HK-2 (cell line): Measurements from ENCODE around the gene PARD3.
A peak's percentile ranks its signal among the peaks of the same experiment; 100 is the strongest.
"Not testable (repeated sequence)": the region's sequence is repeated elsewhere in the genome, so short reads cannot be mapped to it uniquely, and the experiment has no call there.

Experiments
- DNase-seq: peaks from one replicate; pipeline ENCODE4 v3.0.0-alpha.2; 2018; ENCODE audit not compliant: unreplicated experiment

PARD3 gene

DNA sequence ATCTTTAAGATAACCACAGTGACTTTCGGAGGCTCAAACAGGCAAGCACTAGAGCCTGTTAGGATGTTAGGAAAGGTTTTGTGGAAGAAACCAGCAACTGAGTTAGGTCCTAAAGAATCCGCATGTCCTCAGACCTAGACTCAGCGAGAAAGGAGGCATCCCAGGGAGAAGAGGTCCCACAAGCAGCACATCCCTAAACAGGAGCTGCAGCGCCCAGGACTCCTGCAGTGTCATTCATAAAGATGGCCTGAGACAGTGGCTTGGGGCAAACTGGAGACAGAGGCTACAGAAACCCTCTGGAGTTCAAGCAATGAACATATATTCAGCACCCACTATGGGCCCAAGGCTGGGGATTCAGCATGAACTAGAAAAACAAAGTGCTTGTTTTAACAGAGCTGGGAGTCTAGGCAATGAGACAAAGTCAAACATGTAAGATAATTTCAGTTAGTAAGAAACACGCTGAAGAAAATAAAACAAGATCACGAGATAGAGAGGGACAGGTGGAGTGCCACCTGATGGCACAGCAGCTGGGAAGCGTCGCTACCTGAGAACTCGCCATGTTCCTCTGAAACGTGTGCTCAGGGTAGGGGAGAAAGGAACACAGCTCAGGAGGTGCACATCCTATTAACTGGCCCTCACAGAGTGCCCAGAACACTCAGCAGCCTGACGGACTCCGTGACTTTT, 48.1 kb downstream of the PARD3 start:
- no peak for DNase-seq

DNA sequence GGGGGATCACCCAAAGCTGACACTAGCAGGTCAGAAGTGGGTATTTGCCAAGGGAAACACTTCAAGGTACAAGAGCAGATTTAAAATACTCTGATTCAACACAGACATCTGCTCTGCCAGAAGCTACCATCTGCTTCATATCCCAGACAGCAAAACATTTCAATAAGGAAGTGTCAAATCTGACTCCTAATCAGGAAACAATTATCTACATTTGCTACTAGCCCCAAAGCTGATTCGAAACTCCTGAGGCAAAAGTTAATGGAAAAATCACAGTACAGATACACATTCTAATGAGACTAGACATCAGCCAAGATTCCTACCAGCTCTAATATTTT, 48.9 kb downstream of the PARD3 start:
- DNase-seq = no peak

DNA sequence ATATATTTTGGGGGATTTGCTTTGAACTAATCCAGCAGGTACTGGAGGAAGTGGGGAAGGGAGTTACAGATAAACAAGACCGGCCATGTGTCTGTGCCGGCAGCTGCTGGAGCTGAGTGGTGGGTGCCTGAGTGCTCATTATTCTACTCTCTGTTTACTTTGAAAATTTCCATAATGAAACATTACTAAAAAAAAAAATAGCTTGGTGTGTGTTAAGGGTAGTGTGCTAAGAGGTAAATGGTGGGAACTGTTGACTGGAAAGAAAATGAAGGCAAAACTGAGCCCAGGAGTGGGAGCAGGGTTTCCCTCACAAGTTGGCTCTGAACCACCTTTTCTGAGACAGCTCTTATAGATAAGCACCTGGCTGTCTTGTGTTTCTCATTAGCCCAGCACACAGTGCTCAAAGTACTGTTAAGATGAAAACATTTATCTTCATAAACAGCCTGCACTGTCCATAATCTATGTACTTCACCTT, 50.6 kb downstream of the PARD3 start:
- DNase-seq = no peak

DNA sequence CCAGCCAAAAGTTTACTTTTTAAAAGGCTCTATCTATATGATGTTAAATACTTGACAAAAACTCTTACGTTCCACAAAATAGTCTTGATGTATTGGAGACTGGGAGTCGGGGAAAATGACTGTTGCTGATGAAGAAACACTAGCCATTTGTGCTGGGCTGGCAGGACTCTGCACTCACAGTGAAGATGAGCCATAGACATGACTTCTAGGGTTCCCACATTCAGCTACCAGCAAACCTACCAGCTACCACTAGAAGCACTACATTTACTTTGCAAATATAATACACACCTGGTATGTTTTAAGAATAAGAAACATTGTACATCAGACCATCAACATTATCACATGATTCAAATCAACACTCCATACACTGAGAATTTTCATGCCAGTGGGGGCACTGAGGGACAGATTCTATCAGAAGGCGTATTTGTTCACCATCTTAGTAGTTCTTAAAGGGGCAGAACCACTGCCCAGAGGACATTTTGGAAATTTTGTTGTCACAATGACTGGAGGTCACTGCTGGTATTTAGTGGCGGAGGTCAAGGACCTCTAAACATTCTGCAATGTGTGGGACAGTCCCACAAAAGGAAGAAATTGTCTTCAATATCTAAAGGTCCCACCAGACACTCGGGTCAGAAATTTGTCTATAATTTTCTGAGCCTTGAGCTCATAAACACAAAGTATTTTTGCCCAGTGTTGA, 52.3 kb downstream of the PARD3 start:
- DNase-seq = no peak

DNA sequence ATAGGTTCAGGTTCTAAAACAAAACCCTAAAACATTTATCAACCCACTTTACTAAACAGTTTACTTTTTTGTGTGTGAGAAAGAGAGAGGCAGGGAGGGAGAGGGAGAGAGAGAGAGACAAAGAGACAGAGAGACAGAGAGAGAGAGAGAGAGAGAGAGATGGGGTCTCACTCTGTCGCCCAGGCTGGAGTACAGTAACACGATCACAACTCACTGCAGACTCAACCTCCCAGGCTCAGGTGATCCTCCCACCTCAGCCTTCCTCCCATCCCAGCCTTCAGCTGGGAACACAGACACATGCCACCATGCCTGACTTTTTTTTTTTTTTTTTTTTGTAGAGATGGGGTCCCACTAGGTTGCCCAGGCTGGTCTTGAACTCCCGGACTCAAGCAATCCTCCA, 52.9 kb downstream of the PARD3 start:
- DNase-seq = no peak

DNA sequence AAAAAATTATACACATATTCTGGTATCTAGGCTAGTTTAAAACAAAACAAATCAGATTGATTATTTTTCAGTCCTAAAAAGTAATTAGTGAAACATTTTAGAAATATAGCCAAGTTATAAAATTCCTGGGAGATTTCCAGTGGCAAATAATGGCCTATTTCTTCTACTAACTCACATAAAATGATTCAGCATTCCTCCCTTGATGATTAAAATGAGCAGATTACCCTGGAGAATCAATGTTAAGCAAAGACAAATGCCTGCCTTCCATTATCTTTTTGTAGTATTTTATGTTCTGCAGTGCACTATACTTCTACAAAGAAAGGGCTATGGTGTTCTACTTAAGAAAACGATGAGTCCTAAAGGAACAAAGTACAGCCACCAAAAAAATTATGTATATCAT, 53.6 kb downstream of the PARD3 start:
- no peak for DNase-seq

DNA sequence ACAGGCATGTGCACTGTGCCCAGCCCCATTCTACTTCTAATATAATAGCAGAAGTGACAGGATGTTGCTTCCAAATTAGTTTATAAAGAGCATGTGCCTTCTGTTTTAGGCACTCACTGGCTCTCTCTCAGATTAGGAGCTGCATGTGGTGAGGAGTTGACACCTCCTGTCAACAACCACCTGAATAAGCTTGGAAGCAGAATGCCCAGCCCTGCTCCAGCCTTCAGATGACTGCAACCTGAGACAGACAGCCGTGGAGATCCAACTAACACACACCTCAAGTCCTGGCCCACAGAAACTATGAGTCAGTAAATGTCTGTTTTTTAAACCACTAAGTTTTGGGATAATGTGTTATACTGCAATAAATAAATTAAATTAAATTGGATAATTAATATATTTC, 54.5 kb downstream of the PARD3 start:
- no peak for DNase-seq

DNA sequence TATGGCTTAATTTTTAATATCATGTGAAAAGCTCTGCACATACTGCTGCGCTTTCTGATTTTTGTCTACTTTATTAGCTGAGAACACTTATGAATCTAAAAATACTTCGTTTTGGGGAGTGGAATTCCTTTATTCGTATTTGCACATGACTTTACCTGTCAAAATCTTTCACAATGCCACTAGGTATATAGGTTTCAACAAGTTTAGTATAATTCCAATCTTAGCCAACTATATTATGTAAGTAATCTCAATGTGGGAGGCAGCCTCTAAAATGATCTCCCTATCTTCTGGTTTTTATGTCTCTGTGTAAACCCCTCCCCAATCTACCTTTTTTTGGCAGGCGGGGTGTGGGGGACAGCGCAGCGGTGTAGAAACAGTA, 55.3 kb downstream of the PARD3 start:
- DNase-seq = no peak

DNA sequence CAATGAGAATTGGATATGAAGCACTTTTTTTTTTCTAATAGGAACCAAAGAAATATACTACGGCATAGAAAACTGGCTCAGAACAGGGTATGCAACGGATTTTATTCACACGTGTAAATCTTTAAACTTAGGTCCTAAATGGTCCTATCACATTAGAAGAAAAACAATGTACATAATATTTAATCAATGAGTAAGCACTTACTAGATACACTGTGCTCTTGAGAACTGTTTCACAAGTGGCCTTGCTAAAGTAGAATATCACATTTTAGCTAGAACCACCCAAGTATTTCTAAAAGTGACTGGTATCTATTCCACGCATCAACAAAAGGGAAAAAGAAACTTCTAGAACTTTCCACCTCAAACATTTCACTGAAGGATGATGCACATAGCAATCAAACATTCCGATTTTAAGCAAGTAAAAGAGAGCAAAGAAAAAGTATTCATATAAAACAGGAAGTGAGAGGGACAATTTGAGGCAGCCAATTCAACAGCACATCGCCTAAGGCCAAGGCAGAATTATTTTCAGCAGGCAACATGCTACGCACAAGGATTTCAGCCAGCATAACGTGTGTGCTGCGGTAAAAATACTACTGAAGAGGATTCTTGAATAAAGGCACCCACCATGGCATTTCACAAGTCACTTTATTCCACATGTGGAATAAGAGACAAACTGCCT, 55.8 kb downstream of the PARD3 start:
- DNase-seq = no peak

DNA sequence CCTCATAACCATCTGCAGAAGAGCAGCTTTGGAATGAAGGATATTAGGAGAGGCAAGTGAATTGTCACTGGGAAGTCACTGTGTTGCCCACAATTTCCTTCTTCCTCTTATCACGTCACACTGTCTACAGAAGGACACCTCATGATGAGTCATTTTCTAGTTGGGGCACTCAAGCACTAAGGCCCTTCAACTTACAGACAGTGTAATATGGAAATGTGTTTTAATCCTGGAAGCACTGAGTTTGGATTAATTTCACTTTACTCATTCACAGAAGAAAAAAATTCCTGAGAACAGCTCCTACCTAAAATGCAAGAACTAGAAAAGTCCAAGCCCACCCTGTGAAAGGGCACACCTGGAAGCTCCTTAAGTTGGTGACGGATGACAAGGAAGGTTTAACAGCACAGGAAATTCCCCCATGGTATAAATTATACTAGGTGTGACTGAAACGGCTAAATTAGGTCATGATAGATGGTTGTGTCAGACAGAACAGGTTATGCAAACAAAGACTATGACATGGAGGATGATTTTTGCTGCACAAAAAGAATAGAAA, 56.6 kb downstream of the PARD3 start:
- DNase-seq = peak; percentile 38

DNA sequence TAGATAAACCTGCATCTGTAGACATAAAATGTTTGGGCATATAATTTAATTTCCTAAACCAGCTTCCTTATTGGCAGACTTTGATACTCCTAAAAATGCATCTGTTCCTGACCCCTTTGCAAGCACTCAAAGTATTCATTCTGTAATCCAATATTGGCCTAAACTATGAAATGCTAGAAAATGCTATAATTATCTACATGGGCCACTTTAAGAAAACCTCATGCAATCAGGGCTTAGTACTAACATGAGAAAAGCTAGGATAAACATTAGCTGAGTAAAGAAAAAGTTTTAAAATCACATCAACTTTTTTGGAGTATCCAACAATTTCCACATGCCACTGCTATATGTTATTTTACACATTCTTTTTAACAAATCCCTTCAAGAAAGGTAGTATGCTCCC, 57.2 kb downstream of the PARD3 start:
- no peak for DNase-seq

DNA sequence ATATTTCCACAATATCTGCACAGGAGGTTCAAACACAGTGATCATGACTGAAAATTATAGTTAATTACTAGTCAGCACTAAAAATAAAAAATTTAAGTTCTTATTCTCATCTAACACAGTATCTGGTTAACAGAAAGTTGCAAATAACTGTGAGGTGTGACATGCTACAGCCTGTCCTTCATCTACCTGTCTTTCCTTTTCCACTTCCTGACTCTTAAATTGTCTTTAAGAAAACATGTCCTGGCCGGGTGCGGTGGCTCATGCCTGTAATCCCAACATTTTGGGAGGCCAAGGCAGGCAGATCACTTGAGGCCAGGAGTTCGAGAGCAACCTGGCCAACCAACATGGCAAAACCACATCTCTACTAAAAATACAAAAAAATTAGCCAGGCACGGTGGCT, 57.9 kb downstream of the PARD3 start:
- DNase-seq = not testable (repeated sequence)

DNA sequence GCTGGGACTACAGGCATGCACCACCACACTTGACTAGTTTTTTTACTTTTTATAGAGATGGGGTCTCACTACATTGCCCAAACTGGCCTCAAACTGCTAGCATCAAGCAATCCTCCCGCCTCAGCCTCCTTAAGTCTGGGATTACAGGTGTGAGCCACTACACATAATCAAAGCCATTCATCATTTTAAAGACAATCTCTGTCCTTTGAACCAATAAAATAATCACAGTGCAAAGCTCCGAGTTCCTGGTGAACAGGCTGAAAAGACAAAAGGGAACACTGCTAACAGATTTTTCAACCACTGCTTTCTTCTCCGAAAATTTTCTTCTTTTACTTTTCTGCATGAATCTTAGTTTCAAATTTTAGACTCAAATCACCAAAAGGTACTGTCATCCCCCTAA, 58.5 kb downstream of the PARD3 start:
- no peak for DNase-seq

DNA sequence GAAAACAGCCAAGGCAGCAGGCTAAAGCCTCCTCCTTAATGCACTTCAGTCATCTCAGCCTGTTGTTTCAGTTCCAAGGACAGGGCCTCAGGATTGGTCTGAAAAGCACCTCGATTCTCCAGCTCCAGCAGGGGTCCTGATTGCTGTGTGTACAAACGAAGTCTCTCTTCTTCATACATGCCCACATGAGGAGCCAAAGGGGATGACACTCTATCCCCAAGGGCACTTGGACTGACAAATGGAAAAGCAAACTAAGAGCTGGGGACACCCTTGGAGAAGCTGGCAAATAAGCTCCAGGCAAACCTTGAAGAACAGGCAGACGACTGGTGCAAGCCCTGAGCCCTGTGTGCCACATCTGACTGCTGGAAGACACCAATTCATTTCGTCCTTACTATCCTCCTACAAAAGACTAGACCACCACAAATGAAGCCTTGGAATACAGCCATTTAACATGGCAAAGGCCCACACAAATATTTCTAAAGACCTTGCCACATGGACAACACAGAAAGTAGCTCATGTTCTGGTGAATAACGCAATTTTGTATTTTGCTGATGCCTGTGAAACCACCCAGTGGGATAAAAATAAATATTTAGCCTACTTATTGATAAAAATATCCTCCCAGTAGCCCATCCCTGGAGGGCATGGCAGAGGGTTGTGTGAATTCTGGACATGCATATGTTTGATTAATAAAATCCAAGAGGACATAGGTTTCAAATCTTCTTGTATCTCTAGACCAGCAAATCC, 61.9 kb downstream of the PARD3 start:
- no peak for DNase-seq

DNA sequence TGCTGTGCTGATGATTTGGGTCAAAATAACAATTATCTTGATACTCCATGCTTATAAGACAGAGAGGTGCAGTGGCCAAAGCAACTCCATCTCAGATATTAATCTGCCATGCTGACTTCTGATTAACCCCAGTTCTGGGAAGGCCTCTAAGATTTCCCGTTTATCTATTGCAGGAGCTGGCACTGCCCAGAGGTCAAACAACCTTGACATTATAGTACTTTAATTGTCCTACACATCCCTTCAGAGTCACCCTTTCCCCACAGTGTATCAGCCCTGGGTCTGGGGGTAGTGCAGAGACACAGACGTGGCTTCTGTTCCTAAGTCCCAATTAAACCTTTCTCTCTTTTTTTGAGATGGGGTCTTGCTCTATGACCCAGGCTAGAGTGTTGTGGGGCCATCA, 63.8 kb downstream of the PARD3 start:
- no peak for DNase-seq

DNA sequence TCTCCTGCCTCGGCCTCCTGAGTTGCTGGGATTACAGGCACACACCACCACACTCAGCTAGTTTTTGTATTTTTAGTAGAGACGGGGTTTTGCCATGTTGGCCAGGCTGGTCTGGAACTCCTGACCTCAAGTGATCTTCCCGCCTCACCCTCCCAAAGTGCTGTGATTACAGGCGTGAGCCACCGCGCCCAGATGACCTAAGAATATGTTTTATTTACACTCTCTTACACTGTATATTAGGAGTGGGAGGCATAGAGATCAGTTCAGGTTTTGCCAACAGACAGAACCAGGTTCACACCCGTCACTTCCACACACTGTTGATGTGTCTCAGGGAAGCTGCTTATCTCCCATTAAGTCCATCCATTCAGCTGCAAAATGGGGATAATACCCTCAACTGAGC, 64.3 kb downstream of the PARD3 start:
- DNase-seq = not testable (repeated sequence)

DNA sequence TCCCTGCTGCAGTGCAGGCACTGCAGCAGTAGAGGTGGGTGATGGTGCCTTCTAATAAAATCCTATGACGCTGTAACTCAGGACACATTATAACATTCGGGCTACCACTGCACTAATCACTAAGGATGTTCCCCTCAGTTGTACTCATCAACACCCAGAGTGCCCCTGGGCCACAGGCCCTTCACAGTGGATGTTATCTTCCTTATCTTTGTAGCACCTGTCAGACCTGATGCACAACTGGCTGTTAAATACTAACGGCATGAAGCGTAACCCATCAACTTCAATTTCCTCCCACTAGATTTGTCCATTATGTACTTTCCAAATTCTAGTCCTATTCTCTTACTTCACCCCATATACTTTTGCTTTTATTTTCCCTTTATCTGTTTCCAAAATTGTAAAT, 66.3 kb downstream of the PARD3 start:
- DNase-seq = no peak

DNA sequence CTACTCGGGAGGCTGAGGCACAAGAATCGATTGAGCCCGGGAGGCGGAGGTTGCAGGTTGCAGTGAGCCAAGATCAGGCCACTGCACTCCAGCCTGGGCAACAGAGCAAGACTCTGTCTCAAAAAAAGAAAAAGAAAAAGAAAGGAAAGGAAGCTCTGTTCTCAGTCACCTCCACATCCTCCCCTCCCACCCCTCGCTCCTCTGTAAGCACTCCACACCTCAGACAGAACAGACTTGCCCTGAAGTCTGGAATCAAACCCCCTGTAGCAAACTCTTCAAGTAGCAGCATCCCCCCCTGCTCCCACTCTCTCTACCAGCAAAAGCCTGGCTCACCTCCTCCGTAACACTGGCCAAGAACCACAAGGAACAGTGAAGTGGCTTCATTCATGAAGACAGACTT, 66.7 kb downstream of the PARD3 start:
- DNase-seq = no peak

DNA sequence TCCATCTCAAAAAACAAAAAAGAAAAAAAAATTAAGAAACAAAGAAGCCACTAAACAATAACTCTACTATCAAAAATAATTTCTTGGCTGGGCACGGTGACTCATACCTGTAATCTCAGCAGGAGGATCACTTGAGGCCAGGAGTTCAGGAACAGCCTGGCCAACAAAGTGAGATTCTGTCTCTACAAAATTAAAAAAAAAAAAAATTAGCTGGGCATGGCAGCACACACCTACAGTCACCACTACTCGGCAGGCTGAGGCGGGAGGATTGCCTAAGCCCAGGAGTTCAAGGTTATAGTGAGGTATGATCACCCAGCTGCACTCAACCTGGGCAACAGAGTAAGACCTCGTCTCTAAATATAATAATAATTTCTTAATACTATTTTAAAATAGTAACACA, 69.0 kb downstream of the PARD3 start:
- no peak for DNase-seq

DNA sequence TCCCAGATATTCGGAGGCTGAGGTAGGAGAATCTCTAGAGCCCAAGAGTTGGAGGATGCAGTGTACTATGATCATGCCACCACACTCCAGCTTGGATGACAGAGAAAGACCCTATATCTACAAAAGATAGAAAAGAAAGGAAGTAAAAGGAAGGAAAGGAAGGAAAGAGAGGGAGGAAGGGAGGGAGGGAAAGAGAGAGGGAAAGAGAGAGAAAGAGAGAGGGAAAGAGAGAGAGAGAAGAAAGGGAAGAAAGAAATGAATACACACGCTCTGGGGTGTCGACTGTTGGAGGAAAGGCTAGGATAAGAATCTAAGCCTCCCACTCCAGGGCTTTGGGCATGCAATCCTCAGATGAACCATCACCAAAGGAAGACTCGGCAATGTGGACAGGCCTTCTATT, 69.9 kb downstream of the PARD3 start:
- DNase-seq = no peak

DNA sequence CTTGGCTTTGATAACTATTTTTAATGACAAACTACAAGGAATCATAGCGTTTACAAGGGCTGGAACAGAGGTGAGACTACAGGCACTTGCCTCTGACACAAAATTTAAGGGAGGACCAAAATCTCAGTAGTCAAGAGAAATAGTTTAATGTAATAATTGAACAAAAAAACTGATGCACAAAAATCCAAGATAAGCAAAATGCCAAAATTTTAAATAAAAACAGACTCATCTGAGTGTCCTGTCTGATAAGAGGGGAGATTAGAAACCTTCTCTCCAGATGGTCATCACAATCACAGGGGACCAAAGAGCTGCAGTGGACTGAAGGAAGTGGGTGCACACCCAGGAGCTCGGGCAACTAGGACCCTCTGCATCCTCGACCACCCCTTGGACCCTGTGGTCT, 70.5 kb downstream of the PARD3 start:
- no peak for DNase-seq

DNA sequence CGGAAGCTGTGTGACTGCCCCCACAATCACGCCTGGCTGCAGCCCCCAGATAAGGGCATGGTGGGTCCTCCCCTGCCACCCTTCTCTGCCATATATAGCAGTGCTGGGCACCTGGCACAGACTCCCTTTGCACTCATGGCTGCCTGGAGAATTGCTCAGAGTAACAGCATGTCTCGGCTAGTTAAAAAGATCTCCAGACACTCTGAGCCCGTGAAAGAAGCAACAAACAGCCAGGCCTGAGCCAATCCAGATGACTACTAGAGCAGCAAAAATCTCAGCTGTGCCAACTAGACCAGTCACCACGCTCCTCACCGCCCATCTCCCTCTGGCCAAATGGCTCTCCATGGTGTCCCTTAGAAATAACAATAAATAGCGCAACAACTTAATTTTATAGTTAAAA, 71.3 kb downstream of the PARD3 start:
- no peak for DNase-seq
